ENCODE measurements around the gene HIVEP3. TPM values are rescaled to one million over a fixed set of nuclear protein-coding genes. Genes with fewer than 3 reads are reported as not detected.

The HIVEP3 gene
- total RNA-seq, 1 experiment from 2014 or later: 6.0 TPM

GRCh38 chr1:41657679-41658295 is 260.9 kb downstream of the HIVEP3 start:
- DNase-seq (ENCODE audit: low read depth, low spot score): no peak
- BruUV-seq (replicated peaks): no TSS peak
- H3K4me3 ChIP-seq (ENCODE audit: low read depth in 2 of 2, low read length in 2 of 2): no peak overlapping the region
- no peak for TF ChIP-seq SIN3A (IDR thresholded peaks at IDR 0.05; ENCODE audit: borderline replicate concordance, insufficient read depth, low read depth, low read length)
- no peak for TF ChIP-seq TCF7L2 (IDR thresholded peaks at IDR 0.05; ENCODE audit: low read depth, low read length)
- TF ChIP-seq REST (IDR thresholded peaks at IDR 0.05; ENCODE audit: insufficient read depth in 1 of 2, low read depth in 2 of 2, low read length in 1 of 2): no peak
- TF ChIP-seq CTCF (IDR thresholded peaks at IDR 0.05): no peak
- TF ChIP-seq POLR2AphosphoS5 (IDR thresholded peaks at IDR 0.05; ENCODE audit: low read depth, low read length): no peak
- peaks cover 8% of the 10 kb centered on the region; the same call in 1 of the 2 replicates for H3K4me1 ChIP-seq (ENCODE audit: control insufficient read depth, insufficient read depth, low read length)
- intact Hi-C loops (cut with micrococcal nuclease; ENCODE audit: unreplicated experiment) (no loop called here), in situ Hi-C loops (cut with HindIII; ENCODE audit: low pct_unique_long_range_greater_than_20kb, low sequenced_read_pairs) (no loop called here)
- ChIA-PET CTCF (no interaction called here), POLR2A (no interaction called here)
- H3K9me3 ChIP-seq (ENCODE audit: control insufficient read depth, insufficient read depth, low read depth, low read length): no peaks in the 10 kb centered on the region
- peaks cover 4% of the 10 kb centered on the region; the same call in 1 of the 2 replicates for H3K36me3 ChIP-seq (ENCODE audit: control insufficient read depth, insufficient read depth, low read length)
- ATAC-seq: no peak
- no peak overlapping the region for H3K27ac ChIP-seq (ENCODE audit: low read length)
- peaks cover 6% of the 10 kb centered on the region for H3K27me3 ChIP-seq (ENCODE audit: control insufficient read depth, insufficient read depth, low read length)

GRCh38 chr1:41656825-41657500 is 261.8 kb downstream of the HIVEP3 start:
- peaks cover 6% of the 10 kb centered on the region for H3K27me3 ChIP-seq (ENCODE audit: control insufficient read depth, insufficient read depth, low read length)
- H3K27ac ChIP-seq (ENCODE audit: low read length): no peak overlapping the region
- no TSS peak for BruUV-seq (replicated peaks)
- no peak overlapping the region for H3K4me3 ChIP-seq (ENCODE audit: low read depth in 2 of 2, low read length in 2 of 2)
- TF ChIP-seq TCF7L2 (IDR thresholded peaks at IDR 0.05; ENCODE audit: low read depth, low read length): no peak
- TF ChIP-seq REST (IDR thresholded peaks at IDR 0.05; ENCODE audit: insufficient read depth in 1 of 2, low read depth in 2 of 2, low read length in 1 of 2): no peak
- no peak for TF ChIP-seq POLR2AphosphoS5 (IDR thresholded peaks at IDR 0.05; ENCODE audit: low read depth, low read length)
- TF ChIP-seq SIN3A (IDR thresholded peaks at IDR 0.05; ENCODE audit: borderline replicate concordance, insufficient read depth, low read depth, low read length): no peak
- no peak for TF ChIP-seq CTCF (IDR thresholded peaks at IDR 0.05)
- CTCF ChIA-PET: no interaction called here
- peaks cover 8% of the 10 kb centered on the region; the same call in 1 of the 2 replicates for H3K4me1 ChIP-seq (ENCODE audit: control insufficient read depth, insufficient read depth, low read length)
- H3K9me3 ChIP-seq (ENCODE audit: control insufficient read depth, insufficient read depth, low read depth, low read length): no peaks in the 10 kb centered on the region
- POLR2A ChIA-PET: no interaction called here
- in situ Hi-C loops (cut with HindIII; ENCODE audit: low pct_unique_long_range_greater_than_20kb, low sequenced_read_pairs): no loop called here
- peaks cover 4% of the 10 kb centered on the region; the same call in 1 of the 2 replicates for H3K36me3 ChIP-seq (ENCODE audit: control insufficient read depth, insufficient read depth, low read length)
- intact Hi-C loops (cut with micrococcal nuclease; ENCODE audit: unreplicated experiment): no loop called here
- DNase-seq (ENCODE audit: low read depth, low spot score): no peak
- ATAC-seq: no peak

Data from Panc1 (cell line).